MCF 10A (cell line): ENCODE results near the gene TMCO4. TPM values are rescaled to one million over a fixed set of nuclear protein-coding genes. Genes with fewer than 3 reads are reported as not detected.

ENCODE experiments used
- BruUV-seq: library from RNA; stranded (reverse); fragments of 400-500 nt; replicated peaks from 2 replicates; lab custom pipeline; 2021; lab: Mats Ljungman, UMichigan
- CTCF ChIA-PET: fragments of 300-600 bp; sonication (Branson Sonifier 250); formaldehyde crosslinking; extraction: SDS; loops from one replicate; lab custom pipeline; 2021; ENCODE audit warnings: antibody characterized with exemption, inconsistent platforms; lab: Yijun Ruan, JAX
- POLR2A ChIA-PET: fragments of 300-600, 350-650 bp; sonication (Branson Sonifier 250); formaldehyde crosslinking; extraction: SDS; loops from one replicate; lab custom pipeline; 2020; ENCODE audit warnings: antibody characterized with exemption, inconsistent platforms; lab: Yijun Ruan, JAX
- DNase-seq: peaks from one replicate; pipeline ENCODE4 v3.0.0-alpha.2; 2018; ENCODE audit not compliant: unreplicated experiment
- H3K27ac Mint-ChIP-seq: one replicate; pipeline ENCODE4 v1.8.0; 2022; ENCODE audit warnings: mild to moderate bottlenecking, low read depth, mixed read lengths; ENCODE audit not compliant: unreplicated experiment
- H3K27me3 Mint-ChIP-seq: one replicate; pipeline ENCODE4 v1.8.0; 2022; ENCODE audit warnings: mixed read lengths; ENCODE audit not compliant: insufficient read depth, unreplicated experiment
- H3K36me3 Mint-ChIP-seq: one replicate; pipeline ENCODE4 v1.8.0; 2022; ENCODE audit warnings: mild to moderate bottlenecking, moderate library complexity, mixed read lengths; ENCODE audit not compliant: insufficient read depth, unreplicated experiment
- H3K4me1 Mint-ChIP-seq: one replicate; pipeline ENCODE4 v1.8.0; 2022; ENCODE audit warnings: mixed read lengths; ENCODE audit not compliant: insufficient read depth, unreplicated experiment
- H3K4me3 Mint-ChIP-seq: one replicate; pipeline ENCODE4 v1.8.0; 2022; ENCODE audit warnings: mild to moderate bottlenecking, moderate library complexity, mixed read lengths; ENCODE audit not compliant: unreplicated experiment
- H3K9me3 Mint-ChIP-seq: one replicate; pipeline ENCODE4 v1.8.0; 2022; ENCODE audit warnings: mixed read lengths; ENCODE audit not compliant: unreplicated experiment
- CTCF ChIP-seq: fragments of 200-600 bp; IDR thresholded peaks from one replicate; pipeline ENCODE4 v1.8.0; 2022; ENCODE audit warnings: antibody characterized with exemption, mild to moderate bottlenecking; ENCODE audit not compliant: unreplicated experiment
- intact Hi-C: fragments of 100-400 bp; cut with micrococcal nuclease; formaldehyde crosslinking; loops from 2 replicates; pipeline ENCODE4 v1.14.1; 2022
- total RNA-seq: library from RNA; stranded (reverse); gene quantifications from 2 replicates; pipeline ENCODE4 v1.2.3, GENCODE V29; 2022

The TMCO4 gene
- total RNA-seq, 1 experiment from 2014 or later = 20.5 TPM

GRCh38 chr1:19775831-19776230 lies 23.9 kb downstream of the TMCO4 start:
- no peak for TF ChIP-seq CTCF
- Mint-ChIP-seq H3K9me3 (no peaks in the 10 kb centered on the region), H3K4me1 (no peaks in the 10 kb centered on the region), H3K27me3 (no peaks in the 10 kb centered on the region), H3K36me3 (peaks cover 32% of the 10 kb centered on the region), H3K4me3 (no peak overlapping the region), H3K27ac (no peak overlapping the region)
- intact Hi-C loops = no loop called here
- DNase-seq = no peak
- ChIA-PET POLR2A (no interaction called here), CTCF (no interaction called here)
- BruUV-seq = no TSS peak

- no peak for DNase-seq
- Mint-ChIP-seq H3K4me3 (no peak overlapping the region), H3K4me1 (no peaks in the 10 kb centered on the region), H3K27ac (no peak overlapping the region), H3K27me3 (no peaks in the 10 kb centered on the region), H3K9me3 (no peaks in the 10 kb centered on the region), H3K36me3 (peaks cover 27% of the 10 kb centered on the region)
- POLR2A ChIA-PET = no interaction called here
- no TSS peak for BruUV-seq
- no peak for TF ChIP-seq CTCF
- CTCF ChIA-PET = no interaction called here
- intact Hi-C loops = no loop called here
Measured at GRCh38 chr1:19775317-19775716, 24.4 kb downstream of the TMCO4 start.

GRCh38 chr1:19774180-19774785 lies 25.4 kb downstream of the TMCO4 start:
- H3K9me3 Mint-ChIP-seq = no peaks in the 10 kb centered on the region
- TF ChIP-seq CTCF = no peak
- H3K4me1 Mint-ChIP-seq = no peaks in the 10 kb centered on the region
- peaks cover 18% of the 10 kb centered on the region for H3K36me3 Mint-ChIP-seq
- ChIA-PET POLR2A (interaction anchor here (1.4 kb wide), 1 partner anchor 9 kb away, joined by 3 read pairs; no protein-coding TSS in a partner anchor), CTCF (interaction anchor here (0.7 to 1.1 kb wide), 2 partner anchors 13 to 377 kb away, joined by 3 read pairs; no protein-coding TSS in a partner anchor)
- DNase-seq = no peak
- intact Hi-C loops = no loop called here
- BruUV-seq = no TSS peak
- no peak overlapping the region for H3K4me3 Mint-ChIP-seq
- no peaks in the 10 kb centered on the region for H3K27me3 Mint-ChIP-seq
- H3K27ac Mint-ChIP-seq = no peak overlapping the region

GRCh38 chr1:19773485-19773884 lies 26.2 kb downstream of the TMCO4 start:
- ChIA-PET POLR2A (interaction anchor here (1.4 kb wide), 1 partner anchor 8 kb away, joined by 3 read pairs; no protein-coding TSS in a partner anchor), CTCF (interaction anchor here (0.7 kb wide), 1 partner anchor 12 kb away, joined by 3 read pairs; no protein-coding TSS in a partner anchor)
- no peak for DNase-seq
- Mint-ChIP-seq H3K27me3 (no peaks in the 10 kb centered on the region), H3K4me1 (no peaks in the 10 kb centered on the region), H3K27ac (no peak overlapping the region), H3K9me3 (no peaks in the 10 kb centered on the region), H3K36me3 (peaks cover 16% of the 10 kb centered on the region), H3K4me3 (no peak overlapping the region)
- intact Hi-C loops = no loop called here
- BruUV-seq = no TSS peak
- no peak for TF ChIP-seq CTCF
